Raji (cell line): ENCODE data around the gene MARVELD2.
A peak's percentile ranks its signal among the peaks of the same experiment; 100 is the strongest.

ENCODE experiments used
- POLR2A ChIP-seq: IDR thresholded peaks from 2 replicates; pipeline ENCODE4 v1.6.1; 2011; ENCODE audit warnings: low read depth, low read length, control low read depth; ENCODE audit not compliant: insufficient read depth

MARVELD2 gene

DNA sequence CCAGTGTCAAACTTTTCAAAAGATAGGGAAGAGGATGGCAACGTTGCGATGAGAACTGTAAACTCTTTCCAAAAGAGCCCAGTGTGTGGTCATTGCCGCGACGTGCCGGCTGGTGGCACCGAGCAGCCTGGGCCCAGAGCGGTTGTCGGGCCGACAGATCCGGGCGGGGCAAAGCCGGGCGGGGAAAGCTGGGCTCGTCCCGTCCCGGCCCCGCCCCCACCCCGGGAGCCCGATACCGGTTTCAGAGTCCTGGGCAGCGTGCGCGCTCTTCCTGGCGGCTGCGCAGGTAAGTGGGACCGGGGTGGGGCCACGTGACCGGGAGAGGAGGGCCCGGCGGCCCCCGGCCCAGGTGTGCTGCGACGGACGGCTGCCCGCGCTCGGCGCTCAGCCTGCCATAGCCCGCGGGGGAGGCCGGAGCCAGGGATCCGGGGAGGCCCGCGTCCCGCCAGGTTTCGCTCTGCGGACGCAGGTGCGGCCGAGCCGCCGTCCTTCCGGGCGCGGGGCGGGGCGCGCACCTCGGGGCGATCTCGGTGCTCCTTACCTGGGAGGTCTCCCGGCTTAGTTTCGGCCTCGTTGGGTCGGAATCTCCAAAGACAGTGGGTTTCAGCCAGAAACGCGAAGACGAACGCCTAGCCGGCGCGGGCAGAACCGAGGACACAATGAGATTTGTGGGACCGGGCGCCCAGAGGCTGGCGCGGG lies at the start of gene MARVELD2:
Gene MARVELD2, plus strand, starts transcription at position 232 of the 699 bp plus-strand sequence. CDS start 4,270 bp downstream, outside the sequence.
- no peak for TF ChIP-seq POLR2A

DNA sequence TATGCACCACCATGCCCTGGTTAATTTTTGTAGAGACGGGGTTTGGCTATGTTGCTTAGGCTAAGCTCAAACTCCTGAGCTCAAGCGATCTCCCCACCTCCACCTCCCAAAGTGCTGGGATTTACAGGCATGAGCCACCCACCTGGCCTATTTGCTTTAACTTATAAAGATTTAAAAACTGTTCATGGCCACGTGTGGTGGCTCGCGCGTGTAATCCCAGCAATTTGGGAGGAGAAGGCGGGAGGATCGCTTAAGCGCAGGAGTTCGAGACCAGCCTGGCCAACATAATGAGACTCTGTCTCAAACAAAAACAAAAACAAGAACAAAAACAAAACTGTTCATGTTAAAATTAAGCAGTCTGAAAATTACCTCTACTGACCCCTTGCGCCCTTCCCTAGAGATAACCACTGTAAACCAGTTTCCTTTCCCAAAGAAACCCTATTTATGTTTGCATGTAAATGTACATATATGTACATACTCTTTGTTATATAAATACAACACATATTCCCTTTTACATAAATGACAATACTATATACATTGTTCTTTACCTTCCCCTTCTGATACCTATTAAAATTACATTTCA lies 47.1 kb upstream of the MARVELD2 start:
- no peak for TF ChIP-seq POLR2A

GRCh38 chr5:69368458-69369339 lies 46.2 kb upstream of the MARVELD2 start:
- TF ChIP-seq POLR2A, result no peak

DNA sequence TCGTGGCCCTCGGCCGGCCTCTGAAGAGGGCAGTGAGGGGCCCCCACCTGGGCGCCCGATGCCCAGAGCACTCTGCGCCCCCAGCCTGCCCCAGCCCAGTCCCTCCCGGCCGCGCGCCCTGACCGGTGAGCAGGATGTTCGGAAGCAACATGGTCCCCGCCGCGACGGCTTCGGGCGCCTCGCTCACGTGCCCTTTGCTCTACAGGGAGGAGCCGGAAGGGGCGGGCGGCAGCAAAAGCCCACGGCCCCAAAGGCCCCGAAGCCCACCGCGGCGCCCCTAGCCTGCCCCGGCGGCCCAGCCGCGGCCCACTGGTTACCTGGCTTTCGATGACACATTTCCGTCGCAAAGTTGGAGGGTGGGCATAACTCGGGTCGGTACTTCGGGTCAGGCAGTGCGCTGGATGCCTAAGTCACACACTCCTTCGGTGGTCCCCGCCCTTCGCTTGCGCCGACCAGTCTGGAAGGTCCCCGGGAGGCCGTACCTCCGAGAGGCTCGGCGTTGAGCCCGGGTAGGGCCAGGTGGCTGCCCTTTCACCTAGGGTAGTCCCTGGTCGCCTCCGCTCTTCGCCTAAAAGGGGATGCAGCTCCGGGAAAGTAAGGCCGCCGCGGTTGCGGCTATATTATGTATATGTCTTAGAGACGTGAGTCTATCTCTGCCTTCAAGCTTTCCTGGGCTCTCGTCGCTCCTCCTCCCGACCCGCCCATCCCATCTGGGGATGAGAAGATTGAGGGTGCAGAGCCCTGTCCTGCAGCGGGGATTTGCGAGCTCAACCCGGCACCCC lies 45.4 kb upstream of the MARVELD2 start, which contains the start of the genes AK6, RAD17 and TAF9:
Gene AK6, minus strand, starts transcription at position 181 of the 782 bp plus-strand sequence. Its CDS starts 30 bp downstream, at position 151.
Gene RAD17, plus strand, starts transcription at position 479 of the 782 bp plus-strand sequence. CDS start 2,391 bp downstream, outside the sequence.
Gene TAF9, minus strand, starts transcription at position 181 of the 782 bp plus-strand sequence. CDS start 3,783 bp downstream, outside the sequence.
- TF ChIP-seq POLR2A, result peak; percentile 92

DNA sequence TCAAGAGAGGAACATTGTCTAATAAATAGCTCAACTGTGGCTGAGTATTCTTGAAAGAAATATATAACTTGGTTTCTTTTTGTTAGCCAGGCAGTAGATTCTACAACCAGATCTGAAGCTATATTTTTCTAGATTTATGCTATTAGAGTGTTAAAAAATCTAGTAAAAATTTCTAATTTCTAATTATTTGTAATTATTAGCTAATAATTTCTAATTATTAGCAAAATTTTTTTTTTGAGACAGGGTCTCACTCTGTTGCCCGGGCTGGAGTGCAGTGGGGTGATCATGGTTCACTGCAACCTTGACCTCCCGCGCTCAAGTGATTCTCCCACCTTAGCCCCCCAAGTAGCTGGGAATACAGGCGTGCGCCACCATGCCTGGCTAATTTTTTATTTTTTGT lies 42.5 kb upstream of the MARVELD2 start:
- no peak for TF ChIP-seq POLR2A

DNA sequence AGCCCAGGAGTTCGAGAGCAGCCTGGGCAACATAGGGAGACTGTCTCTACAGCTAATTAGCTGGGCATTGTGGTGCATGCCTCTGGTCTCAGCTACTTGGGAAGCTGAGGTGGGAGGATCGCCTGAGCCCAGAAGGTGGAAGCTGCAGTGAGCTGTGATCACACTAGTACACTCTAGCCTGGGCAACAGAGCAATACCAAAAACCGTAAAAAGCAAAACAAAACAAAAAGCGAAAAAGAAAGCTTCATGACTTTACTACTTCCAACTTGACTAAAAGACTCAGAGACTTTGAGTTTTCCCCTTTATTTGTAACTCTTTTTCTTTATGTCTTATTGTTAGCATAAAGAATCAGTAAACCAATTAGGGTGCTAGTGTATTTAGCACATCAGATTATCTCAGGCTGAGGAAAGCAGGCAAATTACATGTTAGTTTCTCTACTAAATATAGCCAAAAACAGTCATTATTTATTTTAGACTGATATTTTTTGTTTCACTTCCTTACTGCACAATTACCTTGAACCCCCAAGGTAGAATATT lies 39.9 kb upstream of the MARVELD2 start:
- TF ChIP-seq POLR2A, result peak; percentile 53

GRCh38 chr5:69378376-69378775 lies 36.5 kb upstream of the MARVELD2 start:
- no peak for TF ChIP-seq POLR2A

- TF ChIP-seq POLR2A, result no peak
Observed at GRCh38 chr5:69404659-69405330, 10.1 kb upstream of the MARVELD2 start.

DNA sequence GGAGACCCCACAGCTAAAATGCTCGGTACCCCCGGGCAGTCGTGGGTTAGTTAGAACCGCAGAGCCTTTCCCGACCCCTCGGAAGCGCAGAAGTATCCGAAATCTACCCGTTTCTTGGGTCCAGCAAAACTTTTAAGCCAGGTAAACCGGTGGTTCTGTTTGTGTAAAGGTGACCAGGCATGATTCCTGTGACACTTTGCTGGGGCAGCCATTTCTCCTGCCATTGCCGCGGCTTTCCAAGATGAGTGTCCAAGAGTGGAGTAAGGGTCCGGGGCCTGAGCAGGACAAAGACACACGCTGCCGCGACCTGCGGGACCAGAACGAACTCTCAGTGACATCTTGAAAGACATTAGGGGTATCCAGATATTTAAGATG lies 655 bp downstream of the MARVELD2 start:
- no peak for TF ChIP-seq POLR2A

DNA sequence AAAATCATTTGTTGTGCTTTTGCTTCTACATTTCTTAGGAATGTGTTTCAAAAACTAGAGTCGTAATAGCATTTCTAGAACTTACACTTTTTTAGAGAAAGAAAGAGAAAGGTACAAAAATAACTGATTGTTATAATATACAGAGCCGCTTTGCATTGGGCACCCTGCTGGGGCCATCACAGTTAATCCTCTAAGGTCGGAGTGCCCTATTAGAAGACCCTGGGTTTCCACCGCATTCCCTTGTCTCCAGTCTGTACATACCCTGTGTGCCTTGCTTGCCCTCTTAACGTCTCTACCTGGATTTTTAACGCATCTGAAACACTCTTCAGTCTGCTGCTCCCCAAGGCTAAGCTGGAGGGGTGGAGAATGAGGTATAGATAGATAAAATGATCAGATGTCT lies 1.3 kb downstream of the MARVELD2 start:
- TF ChIP-seq POLR2A, result no peak

DNA sequence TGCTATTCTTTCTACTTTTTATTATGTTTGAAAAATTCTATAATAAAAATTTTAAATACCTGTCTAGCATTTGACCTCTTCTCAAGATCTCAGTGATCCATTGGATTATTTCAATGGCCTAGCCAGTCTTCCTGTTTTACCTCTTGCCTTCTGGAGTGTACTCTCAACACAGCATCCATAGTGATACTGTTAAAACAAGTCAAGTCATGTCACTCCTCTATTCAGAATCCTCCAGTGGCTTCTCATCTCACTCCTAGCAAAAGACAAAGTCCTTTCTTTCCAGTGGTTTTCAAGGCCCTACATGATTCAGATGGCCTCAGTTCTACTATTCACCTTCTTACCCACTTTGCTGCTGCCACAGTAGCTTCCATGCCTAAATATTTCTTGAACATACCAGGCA lies 1.8 kb downstream of the MARVELD2 start:
- no peak for TF ChIP-seq POLR2A

DNA sequence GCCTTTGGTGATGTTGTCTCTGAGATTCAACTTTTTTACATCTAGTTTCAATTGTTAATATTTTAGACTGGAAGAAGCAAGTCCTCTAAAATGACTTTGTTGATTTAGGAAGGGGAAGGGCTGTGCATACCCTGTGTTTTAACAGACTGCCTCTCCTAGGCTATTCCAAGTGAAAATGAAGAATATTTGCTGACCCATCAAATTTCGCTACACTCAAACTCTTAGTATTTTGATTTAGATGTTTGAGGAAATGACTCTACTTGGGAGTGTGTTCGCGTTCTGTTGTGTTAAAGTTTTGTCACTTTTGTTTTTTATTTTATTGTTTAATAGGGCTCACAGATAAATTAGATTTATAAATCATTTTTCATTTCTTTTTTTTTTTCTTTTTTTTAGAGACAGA lies 3.6 kb downstream of the MARVELD2 start:
- no peak for TF ChIP-seq POLR2A

DNA sequence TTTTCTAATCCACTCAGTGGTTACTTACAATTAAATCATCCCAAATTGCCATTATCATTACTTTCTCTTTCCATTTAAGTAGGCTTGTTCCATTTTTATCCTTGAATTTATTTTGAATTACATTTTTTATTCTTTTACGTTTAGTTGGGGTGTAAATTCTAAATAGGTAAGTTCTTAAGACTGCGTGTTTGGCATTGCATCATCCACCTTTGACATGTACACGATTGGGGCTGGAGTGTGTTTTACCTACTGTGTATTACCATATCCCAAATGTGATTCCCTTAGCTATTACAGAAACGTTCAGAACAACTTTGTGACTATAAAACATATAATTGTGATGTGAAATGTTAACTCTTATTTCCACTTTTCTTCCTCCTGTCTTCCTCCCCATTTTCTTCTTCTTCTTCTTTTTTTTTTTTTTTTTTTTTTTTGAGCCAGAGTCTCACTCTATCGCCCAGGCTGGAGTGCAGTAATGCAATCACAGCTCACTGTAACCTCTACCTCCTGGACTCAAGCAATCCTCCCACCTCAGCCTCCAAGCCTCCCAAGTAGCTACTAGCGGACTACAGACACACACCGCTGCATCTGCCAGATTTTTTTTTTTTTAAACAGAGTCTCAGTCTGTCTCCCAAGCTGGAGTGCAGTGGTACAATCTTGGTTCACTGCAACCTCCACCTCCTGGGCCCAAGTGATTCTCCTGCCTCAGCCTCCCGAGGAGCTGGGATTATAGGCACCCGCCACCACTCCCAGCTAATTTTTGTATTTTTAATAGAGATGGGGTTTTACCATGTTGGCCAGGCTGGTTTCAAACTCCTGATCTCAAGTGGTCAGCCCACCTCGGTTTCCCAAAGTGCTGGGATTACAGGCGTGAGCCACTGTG lies 16.7 kb downstream of the MARVELD2 start:
- no peak for TF ChIP-seq POLR2A
